ENCODE measurements around the gene SUMO4. TPM values are rescaled to one million over a fixed set of nuclear protein-coding genes. Genes with fewer than 3 reads are reported as not detected.

SUMO4 gene
- total RNA-seq, 1 experiment from 2014 or later = 2.9 TPM

GRCh38 chr6:149449831-149450678 is 50.0 kb downstream of the SUMO4 start:
- intact Hi-C loops (cut with micrococcal nuclease; ENCODE audit: unreplicated experiment) = no loop called here
- BruUV-seq (replicated peaks) = no TSS peak
- H3K4me1 Mint-ChIP-seq (ENCODE audit: low read depth, unreplicated experiment) = no peaks in the 10 kb centered on the region
- TF ChIP-seq CTCF (IDR thresholded peaks at IDR 0.05; ENCODE audit: unreplicated experiment) = no peak
- H3K4me3 Mint-ChIP-seq (ENCODE audit: low read depth, unreplicated experiment) = peak overlapping the region; percentile 71
- DNase-seq = no peak
- H3K36me3 Mint-ChIP-seq (ENCODE audit: insufficient read depth, unreplicated experiment) = peaks cover 4% of the 10 kb centered on the region
- no peaks in the 10 kb centered on the region for H3K9me3 Mint-ChIP-seq (ENCODE audit: low read depth, unreplicated experiment)
- CTCF ChIA-PET = no interaction called here
- H3K27me3 Mint-ChIP-seq (ENCODE audit: unreplicated experiment) = no peaks in the 10 kb centered on the region
- H3K27ac Mint-ChIP-seq (ENCODE audit: unreplicated experiment) = no peak overlapping the region

Other genes with a start within 250 kb of the SUMO4 start
- 35.7 and 38.1 TPM in 2 replicates for gene TAB2, start 82.5 kb upstream of the SUMO4 start, total RNA-seq (2022)
- 0.05 and 0.20 TPM in 2 replicates for gene ZC3H12D, start 84.8 kb downstream of the SUMO4 start, total RNA-seq (2022)
- gene PPIL4, start 145.8 kb downstream of the SUMO4 start, total RNA-seq (2022) = 21.5 and 22.6 TPM in 2 replicates
- 23.4 and 26.7 TPM in 2 replicates for gene GINM1, start 166.1 kb downstream of the SUMO4 start, total RNA-seq (2022)
- gene KATNA1, start 248.5 kb downstream of the SUMO4 start, total RNA-seq (2022) = 9.9 and 13.1 TPM in 2 replicates